ENCODE results near the gene PTMA. TPM values are rescaled to one million over a fixed set of nuclear protein-coding genes. Genes with fewer than 3 reads are reported as not detected.

Gene PTMA
- polyA plus RNA-seq, 1 of the 3 experiments (the other 2 are of a cell fraction), result 767 TPM

GRCh38 chr2:231718799-231719198 is 10.5 kb downstream of the PTMA start:
- peaks cover 9% of the 10 kb centered on the region for H3F3A ChIP-seq (replicated peaks; ENCODE audit: insufficient read depth)
- no peaks in the 10 kb centered on the region for H3K36me3 ChIP-seq (replicated peaks in 1 of 2; ENCODE audit: control insufficient read depth in 1 of 2, insufficient read depth in 2 of 2, low read length in 1 of 2)
- TF ChIP-seq CTCF (IDR thresholded peaks at IDR 0.05) (no peak), IRF3 (IDR thresholded peaks at IDR 0.05; ENCODE audit: low read depth, low read length) (no peak), SIN3A (IDR thresholded peaks at IDR 0.05; ENCODE audit: borderline replicate concordance, low read depth, low read length) (no peak), RCOR1 (IDR thresholded peaks at IDR 0.05; ENCODE audit: low read length) (no peak), RAD21 (IDR thresholded peaks at IDR 0.05; ENCODE audit: low read length) (no peak), MAX (IDR thresholded peaks at IDR 0.05; ENCODE audit: low read depth) (no peak), FOSL2 (IDR thresholded peaks at IDR 0.05; ENCODE audit: borderline replicate concordance, low read depth) (no peak), MEF2A (IDR thresholded peaks at IDR 0.05; ENCODE audit: borderline replicate concordance, low read depth) (no peak), FOXJ3 (CRISPR knock-in tag; IDR thresholded peaks at IDR 0.05) (no peak), NRF1 (IDR thresholded peaks at IDR 0.05; ENCODE audit: low read depth, low read length) (no peak), TCF12 (IDR thresholded peaks at IDR 0.05) (no peak), ZBTB33 (IDR thresholded peaks at IDR 0.05; ENCODE audit: borderline replicate concordance, low read depth) (no peak), SMC3 (IDR thresholded peaks at IDR 0.05; ENCODE audit: low read depth, low read length) (no peak), FOXM1 (IDR thresholded peaks at IDR 0.05; ENCODE audit: low read depth) (no peak)
- DNase-seq, result no peak
- peaks cover 5 to 12% of the 10 kb centered on the region in 2 experiments; a peak in 2 of 4 replicates for H3K4me1 ChIP-seq (ENCODE audit: control insufficient read depth in 1 of 2, insufficient read depth in 2 of 2, low read depth in 1 of 2, low read length in 1 of 2)
- no peak overlapping the region for H3K4me2 ChIP-seq
- no peaks in the 10 kb centered on the region for H3K79me2 ChIP-seq (ENCODE audit: insufficient read depth)
- ChIA-PET POLR2A (no interaction called here), CTCF (interaction anchor here (0.5 to 34.6 kb wide), 3 partner anchors 9 to 72 kb away, joined by 3 to 1218 read pairs (median 4); no protein-coding TSS in a partner anchor)
- H2AFZ ChIP-seq (ENCODE audit: low read depth), result no peak overlapping the region
- H3K9me3 ChIP-seq, result no peaks in the 10 kb centered on the region
- no peak overlapping the region for H3K4me3 ChIP-seq (ENCODE audit: low read depth in 2 of 2, low read length in 1 of 2)
- H3K9me2 ChIP-seq, result no peaks in the 10 kb centered on the region
- no peak overlapping the region for H3K27ac ChIP-seq (ENCODE audit: low read depth in 2 of 2, low read length in 1 of 2)
- no peak overlapping the region for H3K9ac ChIP-seq
- H4K20me1 ChIP-seq (ENCODE audit: insufficient read depth), result peaks cover 12% of the 10 kb centered on the region
- no peaks in the 10 kb centered on the region for H3K27me3 ChIP-seq (ENCODE audit: insufficient read depth)
- 91% methylated on average over 6 of the region's 6 CpGs for WGBS (ENCODE audit: low lambda C conversion rate)

Measured in SK-N-SH (cell line).